Activated CD4-positive, CD25-positive, alpha-beta regulatory T cell treated with anti-CD3 and anti-CD28 coated beads, Interleukin-2, amount 50 U/mL, for 72 hours (primary cell): ENCODE data around the gene LRP2BP.
"Not testable (repeated sequence)": the region's sequence is repeated elsewhere in the genome, so short reads cannot be mapped to it uniquely, and the experiment has no call there.

Source experiments
- DNase-seq: peaks from one replicate; pipeline ENCODE4 v3.0.0; 2021

The LRP2BP gene

GRCh38 chr4:185394568-185395237 lies 1.0 kb downstream of the LRP2BP start:
- DNase-seq: no peak

DNA sequence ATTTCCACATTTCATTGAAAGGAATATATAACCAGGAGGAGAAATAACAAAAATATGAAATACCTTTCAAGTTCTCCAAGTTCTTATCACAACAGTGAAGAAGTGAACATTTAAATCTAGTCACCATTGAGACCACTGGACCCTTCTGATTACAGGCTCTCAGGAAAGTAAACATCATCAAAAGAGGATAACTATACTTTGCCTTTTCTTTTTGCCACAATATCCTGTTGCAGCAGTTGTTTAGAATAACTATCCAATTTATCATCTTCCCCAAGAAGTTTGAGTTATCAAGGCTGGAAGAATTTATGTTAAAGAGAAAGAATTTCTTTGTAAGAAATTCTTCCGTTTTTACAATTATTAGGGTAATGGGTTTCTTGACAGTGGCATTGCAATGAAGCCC lies 3.6 kb downstream of the LRP2BP start:
- no peak for DNase-seq

DNA sequence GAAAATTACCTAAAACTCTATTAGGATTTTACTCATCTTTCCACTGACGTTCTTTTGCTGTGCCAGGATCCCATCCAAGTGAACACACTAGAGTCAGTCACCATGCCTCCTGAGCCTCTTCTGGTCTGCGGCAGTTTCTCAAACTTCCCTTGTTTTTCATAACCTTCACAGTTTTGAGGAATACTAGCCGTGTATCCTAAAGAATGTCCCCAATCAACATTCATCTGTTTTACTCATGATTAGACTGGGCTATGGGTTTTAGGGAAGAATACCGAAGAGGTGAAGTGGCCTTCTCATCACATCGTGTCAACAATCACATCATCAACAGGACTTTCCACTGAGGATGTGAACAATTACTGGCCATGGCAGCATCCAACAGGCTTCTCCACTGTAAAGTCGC lies 4.8 kb downstream of the LRP2BP start:
- no peak for DNase-seq

GRCh38 chr4:185387957-185388356 lies 7.8 kb downstream of the LRP2BP start:
- DNase-seq: no peak

- DNase-seq: no peak
These were observed 10.8 kb downstream of the LRP2BP start for GRCh38 chr4:185384930-185385331.

GRCh38 chr4:185384061-185384460 lies 11.7 kb downstream of the LRP2BP start:
- no peak for DNase-seq

- no peak for DNase-seq
These were observed 12.3 kb downstream of the LRP2BP start for GRCh38 chr4:185383451-185383850.

- no peak for DNase-seq
These were observed 13.0 kb downstream of the LRP2BP start for GRCh38 chr4:185382754-185383153.

DNA sequence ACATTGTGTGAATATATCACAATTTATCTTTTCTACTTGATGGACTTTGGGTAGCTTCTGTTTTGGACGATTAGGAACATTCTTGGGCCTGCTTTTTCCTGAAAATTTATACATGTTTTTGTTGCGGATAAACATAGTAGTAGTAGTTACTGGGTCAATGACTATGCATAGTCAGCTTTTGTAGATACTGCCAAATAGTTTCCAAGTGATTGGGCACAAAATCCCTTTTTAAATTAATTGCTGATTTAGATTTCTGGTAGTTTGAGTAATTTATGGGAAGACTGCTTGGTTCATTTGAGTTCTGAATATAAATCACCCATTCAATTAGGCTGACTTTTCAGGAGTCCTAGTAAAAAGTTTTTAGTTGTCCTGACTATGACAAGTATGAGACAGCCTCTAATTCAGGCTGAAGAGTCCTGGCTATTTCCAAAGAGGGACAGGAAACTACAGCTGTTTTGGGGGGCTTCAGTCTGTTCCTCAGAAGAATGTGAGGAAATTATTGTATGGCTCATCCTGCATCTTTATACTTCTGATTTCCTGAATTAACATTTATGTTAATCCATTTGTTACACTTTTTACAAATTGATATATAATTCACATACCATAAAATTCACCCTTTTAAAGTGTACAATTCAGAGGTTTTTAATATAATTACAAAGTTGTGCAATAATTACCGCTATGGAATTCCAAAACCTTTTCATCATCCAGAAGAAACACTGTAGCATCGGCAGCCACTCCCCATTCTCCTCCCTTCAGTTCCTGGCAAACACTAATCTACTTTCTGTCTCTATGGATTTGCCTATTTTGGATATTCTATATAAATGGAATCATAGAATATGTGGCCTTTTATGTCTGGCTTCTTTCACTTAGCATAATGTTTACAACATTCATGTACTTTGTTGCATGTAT lies 14.2 kb downstream of the LRP2BP start:
- DNase-seq: no peak

GRCh38 chr4:185380320-185380719 lies 15.4 kb downstream of the LRP2BP start:
- DNase-seq: no peak

GRCh38 chr4:185379326-185380295 lies 16.1 kb downstream of the LRP2BP start:
- DNase-seq: no peak

GRCh38 chr4:185378264-185378663 lies 17.5 kb downstream of the LRP2BP start:
- no peak for DNase-seq

- DNase-seq: no peak
These were observed 21.2 kb downstream of the LRP2BP start for GRCh38 chr4:185374573-185374972.

GRCh38 chr4:185374027-185374426 lies 21.7 kb downstream of the LRP2BP start:
- no peak for DNase-seq

- no peak for DNase-seq
These were observed 24.0 kb downstream of the LRP2BP start for GRCh38 chr4:185371702-185372101.

- DNase-seq: no peak
These were observed 25.3 kb downstream of the LRP2BP start for GRCh38 chr4:185370268-185370949.

GRCh38 chr4:185369731-185370130 lies 26.0 kb downstream of the LRP2BP start:
- no peak for DNase-seq

DNA sequence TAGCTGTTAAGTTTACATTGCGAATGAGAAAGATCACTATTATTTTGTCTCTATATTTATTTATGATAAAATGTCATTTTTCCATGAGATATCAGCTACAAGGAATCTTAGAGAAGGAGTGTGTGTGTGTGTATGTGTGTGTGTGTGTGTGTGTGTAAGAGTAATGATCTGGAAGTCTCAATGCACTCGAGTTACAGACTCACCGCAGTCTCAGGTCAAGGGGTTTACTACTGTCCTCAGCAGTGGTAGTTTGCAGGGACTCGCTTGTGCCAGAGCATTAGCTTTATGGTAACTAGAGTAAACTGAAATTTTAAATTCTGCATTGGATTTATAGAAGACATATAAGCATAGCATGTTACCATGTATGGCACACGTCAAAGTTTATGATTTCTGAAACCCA lies 30.8 kb downstream of the LRP2BP start:
- no peak for DNase-seq

DNA sequence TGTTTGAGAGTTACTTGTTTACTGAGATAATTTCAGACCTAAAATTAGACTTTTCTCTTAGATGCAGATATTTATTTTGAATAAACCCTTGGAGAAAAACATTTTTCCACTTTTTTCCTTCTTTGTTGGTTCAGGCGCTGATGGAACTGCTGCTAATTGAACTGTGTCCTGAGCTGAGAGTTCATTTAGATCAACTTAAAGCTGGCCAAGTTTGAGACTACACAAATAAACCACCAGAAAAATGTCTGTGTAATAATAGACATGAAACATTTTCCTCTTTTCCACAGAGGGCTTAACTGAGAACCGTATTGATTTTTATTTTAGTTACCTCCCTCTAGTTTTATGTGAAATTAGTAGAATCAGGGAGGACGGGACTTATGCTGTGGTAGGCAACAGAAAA lies 32.5 kb downstream of the LRP2BP start:
- DNase-seq: no peak

DNA sequence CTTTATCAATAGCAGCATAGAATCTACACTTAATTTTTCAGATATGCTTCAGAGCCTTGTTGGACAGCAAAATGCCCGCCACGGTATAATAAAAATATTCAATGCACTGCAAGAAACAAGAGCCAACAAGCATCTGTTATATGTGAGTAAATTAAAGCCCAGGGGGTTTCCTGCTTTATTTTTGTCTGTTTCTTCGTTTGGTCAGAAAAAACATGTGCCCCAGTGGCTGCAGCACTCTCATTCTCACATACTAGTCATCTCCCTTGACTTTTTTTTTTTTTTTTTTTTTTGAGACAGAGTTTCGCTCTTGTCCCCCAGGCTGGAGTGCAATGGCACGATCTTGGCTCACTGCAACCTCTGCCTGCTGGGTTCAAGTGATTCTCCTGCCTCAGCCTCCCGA lies 33.2 kb downstream of the LRP2BP start:
- not testable (repeated sequence) for DNase-seq

DNA sequence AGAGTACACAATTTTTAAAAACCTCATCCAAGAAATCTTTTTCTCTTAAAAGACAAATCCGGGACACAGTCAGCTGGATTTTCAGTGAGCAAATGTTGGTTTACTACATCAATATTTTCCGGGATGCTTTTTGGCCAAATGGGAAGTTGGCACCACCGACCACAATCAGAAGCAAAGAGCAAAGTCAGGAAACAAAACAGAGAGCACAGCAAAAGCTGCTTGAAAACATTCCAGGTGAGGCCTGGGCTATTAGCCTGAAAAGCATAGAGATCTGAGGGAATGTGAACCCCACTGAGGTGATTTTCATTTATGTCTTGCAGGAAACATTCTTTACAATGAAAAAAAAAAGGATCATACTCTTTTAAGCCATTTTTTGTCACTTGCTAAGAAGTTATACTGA lies 33.9 kb downstream of the LRP2BP start:
- DNase-seq: no peak

DNA sequence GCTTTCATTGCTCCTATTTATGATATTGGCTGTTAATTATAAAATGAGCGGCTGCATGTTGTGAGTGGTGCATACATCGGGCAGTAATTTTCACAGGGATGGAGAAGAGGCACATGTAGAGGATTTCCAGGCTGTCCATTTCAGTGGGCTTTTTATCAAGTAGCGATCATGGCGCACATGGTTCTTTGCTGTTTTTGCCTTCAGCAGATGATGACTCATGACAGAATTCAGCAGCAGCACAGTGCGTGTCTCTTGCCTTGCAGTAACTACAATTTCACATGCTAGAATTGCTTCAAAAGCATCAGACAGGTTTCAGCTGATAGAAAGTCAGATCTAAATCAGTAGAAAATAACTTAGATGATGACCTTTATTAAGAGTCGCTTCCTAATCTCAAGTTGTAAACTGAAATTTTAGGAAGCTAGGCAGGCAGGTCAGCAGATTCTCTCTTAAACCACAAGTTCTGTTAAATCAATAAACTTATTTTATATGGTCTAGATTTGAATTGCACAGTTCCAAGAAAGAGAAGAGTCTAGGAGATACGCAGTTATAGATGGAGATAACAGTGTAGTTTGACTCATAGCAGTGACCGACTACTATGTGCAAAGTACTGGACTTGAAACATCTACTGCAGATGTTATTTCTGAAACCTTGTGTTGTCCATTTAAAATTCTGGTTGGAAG lies 35.8 kb downstream of the LRP2BP start:
- DNase-seq: no peak
